Hindlimb muscle (tissue), 1 donor: ENCODE measurements around the gene CTNNBIP1. TPM values are rescaled to one million over a fixed set of nuclear protein-coding genes. Genes with fewer than 3 reads are reported as not detected.

Experiments used
- DNase-seq: peaks from one replicate; pipeline ENCODE4 v3.0.0-alpha.2; 2013
- polyA plus RNA-seq: library from polyadenylated mRNA; unstranded; fragments of 120-200 nt; gene quantifications from one replicate; pipeline ENCODE4 v1.2.1, GENCODE V29; 2013; ENCODE audit not compliant: insufficient read length

The CTNNBIP1 gene
- polyA plus RNA-seq, 1 donor = 76.8 TPM

GRCh38 chr1:9852410-9853248, 57.4 kb downstream of the CTNNBIP1 start:
- no peak for DNase-seq

GRCh38 chr1:9852004-9852403, 58.1 kb downstream of the CTNNBIP1 start:
- no peak for DNase-seq

- DNase-seq = no peak
Observed at GRCh38 chr1:9850442-9851162, 59.5 kb downstream of the CTNNBIP1 start.

- no peak for DNase-seq
Observed at GRCh38 chr1:9849691-9850441, 60.2 kb downstream of the CTNNBIP1 start.

- DNase-seq = no peak
Observed at GRCh38 chr1:9848022-9848421, 62.0 kb downstream of the CTNNBIP1 start.

GRCh38 chr1:9847269-9847668, 62.8 kb downstream of the CTNNBIP1 start:
- no peak for DNase-seq

GRCh38 chr1:9846611-9847171, 63.4 kb downstream of the CTNNBIP1 start:
- DNase-seq = no peak

GRCh38 chr1:9845914-9846313, 64.2 kb downstream of the CTNNBIP1 start:
- no peak for DNase-seq

GRCh38 chr1:9844756-9845155, 65.3 kb downstream of the CTNNBIP1 start:
- DNase-seq = no peak

GRCh38 chr1:9844106-9844505, 66.0 kb downstream of the CTNNBIP1 start:
- no peak for DNase-seq

- DNase-seq = no peak
Observed at GRCh38 chr1:9843576-9843945, 66.5 kb downstream of the CTNNBIP1 start.

GRCh38 chr1:9842781-9843575, 67.1 kb downstream of the CTNNBIP1 start:
- DNase-seq = no peak

GRCh38 chr1:9842073-9842711, 67.9 kb downstream of the CTNNBIP1 start:
- DNase-seq = no peak

- no peak for DNase-seq
Observed at GRCh38 chr1:9841460-9841859, 68.6 kb downstream of the CTNNBIP1 start.

GRCh38 chr1:9840176-9840575, 69.9 kb downstream of the CTNNBIP1 start:
- no peak for DNase-seq

GRCh38 chr1:9838946-9839345, 71.1 kb downstream of the CTNNBIP1 start:
- no peak for DNase-seq

- no peak for DNase-seq
Observed at GRCh38 chr1:9836632-9836960, 73.5 kb downstream of the CTNNBIP1 start.

- peak; percentile 29 for DNase-seq
Observed at GRCh38 chr1:9835758-9836631, 74.1 kb downstream of the CTNNBIP1 start.

- no peak for DNase-seq
Observed at GRCh38 chr1:9835404-9835757, 74.7 kb downstream of the CTNNBIP1 start.

- DNase-seq = no peak
Observed at GRCh38 chr1:9833632-9834031, 76.4 kb downstream of the CTNNBIP1 start.
